Myocyte (in vitro differentiated cells): ENCODE measurements around the gene DUOXA1. TPM values are rescaled to one million over a fixed set of nuclear protein-coding genes. Genes with fewer than 3 reads are reported as not detected.
"Not testable (repeated sequence)": the region's sequence is repeated elsewhere in the genome, so short reads cannot be mapped to it uniquely, and the experiment has no call there.

Experiments
- DNase-seq: peaks from one replicate; pipeline ENCODE4 v3.0.0-alpha.2; 2012; ENCODE audit warnings: low read depth
- total RNA-seq: library from RNA; depleted of rRNA; stranded (reverse); fragments of >200 nt; gene quantifications from 2 replicates; pipeline ENCODE4 v1.2.3, GENCODE V29; 2014

DUOXA1 gene
- total RNA-seq, 1 donor from 2014 or later, result not detected

- no peak for DNase-seq
Observed at GRCh38 chr15:45093013-45093412, 36.7 kb downstream of the DUOXA1 start.

- DNase-seq, result peak; percentile 17
Observed at GRCh38 chr15:45091576-45091975, 38.1 kb downstream of the DUOXA1 start.

DNA sequence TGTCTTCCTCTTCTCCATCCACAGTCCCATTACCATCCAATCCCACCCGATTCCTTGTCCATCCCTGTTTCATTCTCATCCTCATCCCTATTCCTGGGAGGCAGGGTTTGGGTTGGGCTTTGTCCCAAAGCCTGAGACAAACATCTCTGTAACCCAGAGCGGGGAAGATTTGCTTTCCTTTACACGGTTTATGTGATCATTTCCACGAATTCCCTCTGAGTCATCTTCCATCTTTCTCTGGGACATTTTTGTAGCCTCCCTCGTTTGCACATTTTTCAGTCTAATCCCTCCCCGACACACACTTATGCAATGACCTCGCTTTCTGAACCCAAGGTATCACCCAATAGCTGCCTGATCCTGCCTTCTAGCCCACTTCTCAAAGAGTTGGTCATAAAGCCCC, 38.5 kb downstream of the DUOXA1 start:
- DNase-seq, result peak; percentile 28

GRCh38 chr15:45089712-45090373, 39.8 kb downstream of the DUOXA1 start:
- no peak for DNase-seq

- no peak for DNase-seq
Observed at GRCh38 chr15:45088801-45089711, 40.6 kb downstream of the DUOXA1 start.

- no peak for DNase-seq
Observed at GRCh38 chr15:45087513-45087912, 42.2 kb downstream of the DUOXA1 start.

- DNase-seq, result peak; percentile 13
Observed at GRCh38 chr15:45084163-45084562, 45.5 kb downstream of the DUOXA1 start.

- no peak for DNase-seq
Observed at GRCh38 chr15:45083223-45083622, 46.5 kb downstream of the DUOXA1 start.

GRCh38 chr15:45082412-45082811, 47.3 kb downstream of the DUOXA1 start:
- DNase-seq, result not testable (repeated sequence)

DNA sequence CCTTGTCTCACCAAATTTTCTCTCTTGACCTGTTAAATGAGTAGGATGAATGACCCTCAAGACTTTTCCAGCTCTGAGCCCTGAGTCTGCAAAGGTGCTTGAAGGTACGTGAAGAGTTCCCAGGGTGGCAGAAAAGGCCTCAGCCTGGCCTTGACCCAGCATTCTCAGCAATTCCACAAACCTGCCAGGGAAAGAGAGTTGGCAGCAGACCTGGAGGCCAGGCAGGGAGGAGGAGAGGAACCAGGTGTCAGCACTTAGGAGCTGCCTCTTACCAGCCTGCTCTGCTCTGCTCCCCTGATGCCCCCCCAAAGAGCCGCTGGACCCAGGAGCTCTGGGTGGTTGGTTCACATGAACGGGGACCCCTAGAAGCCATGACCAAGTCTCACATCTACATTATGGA, 49.1 kb downstream of the DUOXA1 start:
- not testable (repeated sequence) for DNase-seq

- peak; percentile 17 for DNase-seq
Observed at GRCh38 chr15:45079628-45080246, 49.9 kb downstream of the DUOXA1 start.

GRCh38 chr15:45079201-45079600, 50.5 kb downstream of the DUOXA1 start:
- DNase-seq, result peak; percentile 78

- not testable (repeated sequence) for DNase-seq
Observed at GRCh38 chr15:45077391-45077790, 52.3 kb downstream of the DUOXA1 start.

DNA sequence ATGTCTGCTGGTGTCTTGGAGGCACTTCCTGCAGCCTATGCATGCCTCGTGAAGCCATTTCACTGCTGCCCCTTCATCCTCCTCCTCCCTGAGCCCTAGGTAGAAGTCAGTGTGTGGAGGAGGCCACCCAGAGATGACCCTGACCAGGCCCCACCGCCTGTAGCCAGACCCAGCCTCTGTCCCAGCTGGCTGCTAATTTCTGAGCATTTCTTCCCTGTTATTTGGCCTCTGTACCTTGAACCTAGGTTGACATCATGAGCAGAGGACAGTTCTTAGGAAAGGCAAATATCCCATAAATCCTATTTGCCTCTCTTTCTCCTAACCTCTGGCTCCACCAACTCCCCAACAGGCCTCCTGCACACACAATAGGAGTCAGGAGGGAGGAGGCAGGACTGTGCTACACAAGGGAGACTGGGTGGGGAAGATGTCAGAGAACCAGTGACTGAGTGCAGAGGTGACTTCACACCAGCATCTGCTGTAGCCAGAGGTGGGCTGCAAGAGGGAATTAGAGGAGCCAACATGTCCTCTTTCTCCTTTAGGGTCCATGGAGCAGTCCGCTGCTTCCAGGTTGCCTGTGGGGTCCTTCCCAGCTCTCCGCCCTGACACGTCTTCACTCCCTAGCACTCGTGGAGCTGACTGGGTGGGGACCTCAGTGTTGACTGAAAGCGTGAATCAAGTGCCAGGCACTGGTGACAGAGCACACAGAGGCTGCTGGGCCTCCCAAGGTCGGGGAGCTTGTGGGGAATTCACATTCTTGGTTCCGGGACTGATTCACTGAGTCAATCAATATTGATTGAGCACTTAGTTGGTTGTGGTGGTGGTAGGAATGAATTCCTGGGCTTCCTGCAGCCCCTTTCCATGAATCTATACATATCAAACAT, 54.0 kb downstream of the DUOXA1 start:
- DNase-seq, result not testable (repeated sequence)

DNA sequence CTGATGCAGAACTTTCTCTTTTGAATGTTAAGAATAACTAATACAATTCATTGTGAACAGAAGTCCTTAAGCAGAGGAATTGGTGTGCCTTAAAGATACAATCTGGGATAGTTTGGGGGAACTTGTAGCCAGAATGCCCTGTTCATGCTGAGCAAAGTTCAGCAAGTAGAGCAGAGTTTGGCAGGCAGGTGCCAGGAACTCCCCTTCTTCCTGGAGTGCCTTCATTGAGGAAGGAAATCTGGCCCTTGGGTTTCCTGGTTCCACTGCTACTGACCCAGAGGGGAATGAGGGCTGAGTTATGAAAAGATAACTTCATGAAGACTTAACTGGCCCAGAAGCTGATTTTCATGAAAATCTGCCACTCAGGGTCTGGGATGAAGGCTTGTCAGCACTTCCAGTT, 56.1 kb downstream of the DUOXA1 start:
- DNase-seq, result not testable (repeated sequence)

- DNase-seq, result not testable (repeated sequence)
Observed at GRCh38 chr15:45069942-45070360, 59.7 kb downstream of the DUOXA1 start.

Other genes with a start within 250 kb of the DUOXA1 start
- gene TERB2, start 173.2 kb downstream of the DUOXA1 start, total RNA-seq, result not detected in 2 replicates
- 8.3 and 11.2 TPM in 2 replicates for gene SORD, start 106.7 kb downstream of the DUOXA1 start, total RNA-seq
- gene DUOX2, start 15.7 kb downstream of the DUOXA1 start, total RNA-seq, result not detected in 2 replicates
- gene DUOXA2, start 15.6 kb downstream of the DUOXA1 start, total RNA-seq, result not detected in 2 replicates
- gene DUOX1, start 115 bp upstream of the DUOXA1 start, total RNA-seq, result not detected in 2 replicates
- gene SHF, start 58.1 kb upstream of the DUOXA1 start, total RNA-seq, result 104 and 161 TPM in 2 replicates
- gene SLC28A2, start 122.4 kb upstream of the DUOXA1 start, total RNA-seq, result not detected in 2 replicates
- 36.4 and 47.1 TPM in 2 replicates for gene GATM, start 248.7 kb upstream of the DUOXA1 start, total RNA-seq